Stimulated activated CD8-positive, alpha-beta memory T cell treated with anti-CD3 and anti-CD28 coated beads, Interleukin-4, amount 100 ng/mL, for 24 hours (primary cell): ENCODE results near the gene GOLGA3.
A peak's percentile ranks its signal among the peaks of the same experiment; 100 is the strongest.
"Not testable (repeated sequence)": the region's sequence is repeated elsewhere in the genome, so short reads cannot be mapped to it uniquely, and the experiment has no call there.

ENCODE experiments used
- DNase-seq: peaks from one replicate; pipeline ENCODE4 v3.0.0-alpha.2; 2020; ENCODE audit warnings: low read depth

The GOLGA3 gene

GRCh38 chr12:132776816-132777568 is 51.7 kb downstream of the GOLGA3 start:
- no peak for DNase-seq

GRCh38 chr12:132776230-132776625 is 52.4 kb downstream of the GOLGA3 start:
- not testable (repeated sequence) for DNase-seq

GRCh38 chr12:132775502-132776229 is 53.0 kb downstream of the GOLGA3 start:
- DNase-seq = no peak

- DNase-seq = no peak
These were observed 53.9 kb downstream of the GOLGA3 start for GRCh38 chr12:132774646-132775275.

- no peak for DNase-seq
These were observed 54.5 kb downstream of the GOLGA3 start for GRCh38 chr12:132774159-132774558.

GRCh38 chr12:132773077-132773955 is 55.4 kb downstream of the GOLGA3 start:
- no peak for DNase-seq

GRCh38 chr12:132772606-132773005 is 56.1 kb downstream of the GOLGA3 start:
- no peak for DNase-seq

- DNase-seq = peak; percentile 5
These were observed 57.4 kb downstream of the GOLGA3 start for GRCh38 chr12:132771126-132771838.

- no peak for DNase-seq
These were observed 62.1 kb downstream of the GOLGA3 start for GRCh38 chr12:132766380-132767085.

GRCh38 chr12:132765361-132765760 is 63.3 kb downstream of the GOLGA3 start:
- no peak for DNase-seq

GRCh38 chr12:132764231-132764630 is 64.4 kb downstream of the GOLGA3 start:
- DNase-seq = no peak

GRCh38 chr12:132761921-132762583 is 66.6 kb downstream of the GOLGA3 start:
- DNase-seq = peak; percentile 76

- peak; percentile 57 for DNase-seq
These were observed 67.4 kb downstream of the GOLGA3 start, which contains the start of gene ANKLE2 for GRCh38 chr12:132761032-132761920. Gene ANKLE2 (minus strand): TSS chr12:132761832. CDS start chr12:132761798, 34 bp downstream.

GRCh38 chr12:132759359-132759758 is 69.3 kb downstream of the GOLGA3 start:
- no peak for DNase-seq

- DNase-seq = not testable (repeated sequence)
These were observed 69.8 kb downstream of the GOLGA3 start for GRCh38 chr12:132758825-132759224.

GRCh38 chr12:132754160-132754932 is 74.3 kb downstream of the GOLGA3 start:
- DNase-seq = no peak

GRCh38 chr12:132753670-132754069 is 75.0 kb downstream of the GOLGA3 start:
- DNase-seq = not testable (repeated sequence)

- DNase-seq = no peak
These were observed 80.3 kb downstream of the GOLGA3 start for GRCh38 chr12:132748319-132748718.
